Large intestine (tissue), 3 donors: ENCODE results near the gene BAG5. TPM values are rescaled to one million over a fixed set of nuclear protein-coding genes. Genes with fewer than 3 reads are reported as not detected.

Experiments
- DNase-seq, 2 donors: peaks; one replicate each; pipeline versions ENCODE4 v3.0.0 to v3.0.0-alpha.2; 2013
- H3K27ac ChIP-seq: one replicate; pipeline ENCODE4 v1.5.1; 2013; ENCODE audit warnings: low read length
- H3K27me3 ChIP-seq: 2 replicates; pipeline ENCODE4 v1.6.1; 2013; ENCODE audit warnings: low read length; ENCODE audit not compliant: control insufficient read depth, insufficient read depth
- H3K36me3 ChIP-seq: 2 replicates; pipeline ENCODE4 v1.6.1; 2013; ENCODE audit warnings: low read length; ENCODE audit not compliant: control insufficient read depth, insufficient read depth
- H3K4me1 ChIP-seq: one replicate; pipeline ENCODE4 v1.6.1; 2013; ENCODE audit warnings: low read length; ENCODE audit not compliant: control insufficient read depth, insufficient read depth
- H3K4me3 ChIP-seq: one replicate; pipeline ENCODE4 v1.5.1; 2013; ENCODE audit warnings: low read length
- H3K9me3 ChIP-seq: one replicate; pipeline ENCODE4 v1.6.1; 2013; ENCODE audit warnings: mild to moderate bottlenecking, low read depth, low read length, moderate library complexity; ENCODE audit not compliant: control insufficient read depth
- WGBS: methylation state at CpG from one replicate; pipeline ENCODE4 v1.1.5; 2013; ENCODE audit warnings: low lambda C conversion rate; ENCODE audit not compliant: insufficient coverage; 5-methylcytosine and 5-hydroxymethylcytosine counted together
- polyA plus RNA-seq: library from polyadenylated mRNA; unstranded; fragments of 120-200 nt; gene quantifications from one replicate; pipeline ENCODE4 v1.2.1, GENCODE V29; 2013

Gene BAG5
- polyA plus RNA-seq, 1 donor: 22.5 TPM

DNA sequence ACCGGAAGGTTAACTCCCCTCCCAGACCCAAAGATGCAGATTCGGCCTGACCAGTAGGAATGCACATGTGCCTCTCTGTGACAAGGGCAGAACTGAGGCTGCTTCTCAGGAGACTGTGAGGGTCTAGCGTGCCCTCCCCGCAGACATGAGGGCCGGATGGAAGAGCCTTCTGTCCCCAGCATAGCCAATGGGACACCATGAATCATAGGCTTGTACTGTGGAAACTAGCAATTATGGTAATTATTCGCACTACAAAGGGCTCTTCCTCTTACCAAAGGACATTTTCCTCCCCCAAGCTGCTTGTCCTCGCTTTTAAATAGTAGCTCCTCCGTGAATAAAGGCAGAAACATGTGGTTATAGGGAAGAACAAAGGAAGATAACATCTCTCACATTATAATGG, 6.5 kb upstream of the BAG5 start:
- 75% methylated on average over 2 of the region's 8 CpGs for WGBS
- DNase-seq: no peak
- Histone ChIP-seq H3K36me3 (peaks cover 20% of the 10 kb centered on the region), H3K4me3 (no peak overlapping the region), H3K27me3 (no peaks in the 10 kb centered on the region), H3K27ac (no peak overlapping the region), H3K4me1 (peaks cover 4% of the 10 kb centered on the region), H3K9me3 (no peaks in the 10 kb centered on the region)

DNA sequence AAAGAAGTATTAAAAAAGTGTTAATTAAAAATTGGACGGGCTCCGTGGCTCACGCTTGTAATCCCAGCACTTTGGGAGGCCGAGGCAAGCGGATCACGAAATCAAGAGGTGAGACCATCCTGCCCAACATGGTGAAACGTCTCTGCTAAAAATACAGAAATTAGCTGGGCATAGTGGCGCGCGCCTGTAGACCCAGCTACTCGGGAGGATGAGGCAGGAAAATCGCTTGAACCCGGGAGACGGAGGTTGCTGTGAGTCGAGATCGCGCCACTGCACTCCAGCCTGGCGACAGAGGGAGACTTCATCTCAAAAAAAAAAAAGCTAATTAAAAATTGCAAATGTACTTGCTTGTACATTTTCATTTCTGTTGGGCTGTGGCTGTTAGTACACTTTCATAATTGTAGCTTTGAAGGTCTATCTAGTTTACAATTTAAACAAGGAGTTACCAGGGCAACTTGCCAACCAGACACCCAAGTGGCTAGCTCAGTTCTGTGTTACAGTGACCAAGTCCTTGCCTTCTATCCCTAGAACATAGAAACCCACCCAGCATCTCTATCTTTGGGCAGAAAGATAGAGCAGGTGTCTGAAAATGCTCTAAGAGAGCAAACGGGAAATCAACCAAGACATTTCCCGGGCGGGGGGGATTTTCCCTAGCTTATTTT, 1.5 kb upstream of the BAG5 start:
- no peaks in the 10 kb centered on the region for H3K9me3 ChIP-seq
- 90% methylated on average over 2 of the region's 21 CpGs for WGBS
- no peaks in the 10 kb centered on the region for H3K27me3 ChIP-seq
- DNase-seq: no peak
- peaks cover 17% of the 10 kb centered on the region for H3K4me1 ChIP-seq
- peaks cover 23% of the 10 kb centered on the region for H3K36me3 ChIP-seq
- H3K27ac ChIP-seq: no peak overlapping the region
- H3K4me3 ChIP-seq: peak overlapping the region; percentile 82

DNA sequence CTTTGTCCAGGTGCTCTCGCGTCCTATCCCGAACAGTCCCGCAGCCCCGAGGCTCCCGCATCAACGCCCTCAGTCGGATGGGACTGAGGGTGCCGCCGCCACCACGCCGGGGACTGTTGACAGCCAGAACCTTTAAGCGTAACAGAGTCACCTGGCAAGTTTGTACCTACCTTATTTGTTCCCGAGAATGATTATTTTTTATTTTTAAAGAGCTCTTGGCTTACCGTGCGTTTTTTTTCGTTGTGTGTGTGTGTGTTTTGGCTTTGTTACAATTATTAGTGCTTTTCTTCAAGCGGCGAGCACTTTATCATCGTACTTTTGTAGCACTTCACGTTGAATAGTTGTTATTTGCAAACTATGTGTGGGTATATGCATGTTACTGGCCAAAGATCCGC, 766 bp upstream of the BAG5 start:
- Histone ChIP-seq H3K9me3 (no peaks in the 10 kb centered on the region), H3K27ac (peak overlapping the region; percentile 86), H3K36me3 (peaks cover 29% of the 10 kb centered on the region), H3K27me3 (no peaks in the 10 kb centered on the region), H3K4me1 (peaks cover 17% of the 10 kb centered on the region), H3K4me3 (peak overlapping the region; percentile 82)
- DNase-seq: no peak
- WGBS: no CpG with 5 or more reads among the region's 22 CpGs

GRCh38 chr14:103562179-103562428, 353 bp downstream of the BAG5 start:
- no CpG with 5 or more reads among the region's 25 CpGs for WGBS
- no peak for DNase-seq
- H3K4me3 ChIP-seq: peak overlapping the region; percentile 92
- peaks cover 17% of the 10 kb centered on the region for H3K4me1 ChIP-seq
- peak overlapping the region; percentile 86 for H3K27ac ChIP-seq
- peaks cover 33% of the 10 kb centered on the region for H3K36me3 ChIP-seq
- H3K27me3 ChIP-seq: no peaks in the 10 kb centered on the region
- no peaks in the 10 kb centered on the region for H3K9me3 ChIP-seq

DNA sequence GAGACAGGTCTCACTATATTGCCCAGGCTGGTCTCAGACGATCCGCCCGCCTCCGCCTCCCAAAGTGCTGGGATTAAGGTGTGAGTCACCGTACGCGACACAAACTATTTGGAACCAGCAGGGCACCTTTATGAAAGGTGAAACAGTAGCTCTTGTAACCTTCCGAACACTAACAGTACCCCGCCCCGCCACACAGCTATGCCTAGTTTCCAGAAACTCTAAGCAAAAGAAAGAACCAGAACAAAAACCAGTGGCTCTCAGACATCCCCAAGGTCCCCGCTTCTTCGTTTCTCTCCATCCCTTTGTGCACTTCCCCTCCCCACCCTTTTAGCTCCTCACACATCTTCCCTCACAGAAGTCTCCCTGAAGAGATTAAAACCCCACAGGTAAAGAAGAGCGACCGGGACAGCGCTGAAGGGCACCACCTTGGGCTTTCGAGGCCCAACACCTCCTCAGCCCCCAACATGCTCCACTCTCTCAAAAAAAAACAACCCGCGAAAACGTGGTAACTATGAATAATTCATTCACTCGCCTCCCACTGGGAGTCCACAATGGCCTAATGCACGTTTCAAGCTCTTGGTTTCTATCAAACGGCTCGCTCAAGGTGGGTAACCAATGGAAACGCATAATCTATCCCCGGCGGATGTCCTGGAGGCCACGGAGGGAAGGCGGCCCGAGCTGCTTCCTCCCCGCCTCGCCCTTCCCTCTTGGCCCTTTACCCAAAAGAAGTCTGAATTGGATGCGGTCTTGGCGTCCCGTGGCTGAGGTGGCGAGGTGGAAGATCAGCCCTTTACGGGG, 877 bp downstream of the BAG5 start:
- H3K4me1 ChIP-seq: peaks cover 17% of the 10 kb centered on the region

DNA sequence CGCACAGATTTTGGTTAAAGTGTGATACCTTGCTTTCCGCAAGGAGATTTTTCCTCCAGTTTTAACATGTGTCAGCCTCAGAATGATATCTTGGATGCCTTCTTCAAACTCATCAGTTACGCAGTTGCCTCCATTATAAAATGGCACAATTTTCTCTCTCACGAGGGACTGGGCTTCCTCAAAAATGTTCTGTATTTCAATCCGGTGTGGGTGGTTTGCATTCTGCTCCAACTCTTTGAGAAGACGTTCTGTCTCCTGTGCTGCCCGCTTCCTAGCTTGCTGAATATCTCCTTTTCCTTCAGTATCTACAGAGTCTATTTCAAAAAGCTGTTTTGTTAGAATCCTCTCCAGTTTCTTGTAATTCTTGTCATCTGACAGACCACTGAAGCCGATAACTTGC, 1.8 kb downstream of the BAG5 start:
- peaks cover 17% of the 10 kb centered on the region for H3K4me1 ChIP-seq
- peaks cover 26% of the 10 kb centered on the region for H3K36me3 ChIP-seq
- DNase-seq: no peak
- no peak overlapping the region for H3K27ac ChIP-seq
- no peaks in the 10 kb centered on the region for H3K27me3 ChIP-seq
- H3K9me3 ChIP-seq: no peaks in the 10 kb centered on the region
- peak overlapping the region; percentile 92 for H3K4me3 ChIP-seq
- 89% methylated on average over 3 of the region's 8 CpGs for WGBS

More for the DNA sequence above, 877 bp downstream of the BAG5 start:
- H3K4me3 ChIP-seq: peak overlapping the region; percentile 92
- no peaks in the 10 kb centered on the region for H3K9me3 ChIP-seq
- peak overlapping the region; percentile 86 for H3K27ac ChIP-seq
- no CpG with 5 or more reads among the region's 36 CpGs for WGBS
- no peaks in the 10 kb centered on the region for H3K27me3 ChIP-seq
- peak in 1 of 2 donors; percentile 58 for DNase-seq
- peaks cover 29% of the 10 kb centered on the region for H3K36me3 ChIP-seq

DNA sequence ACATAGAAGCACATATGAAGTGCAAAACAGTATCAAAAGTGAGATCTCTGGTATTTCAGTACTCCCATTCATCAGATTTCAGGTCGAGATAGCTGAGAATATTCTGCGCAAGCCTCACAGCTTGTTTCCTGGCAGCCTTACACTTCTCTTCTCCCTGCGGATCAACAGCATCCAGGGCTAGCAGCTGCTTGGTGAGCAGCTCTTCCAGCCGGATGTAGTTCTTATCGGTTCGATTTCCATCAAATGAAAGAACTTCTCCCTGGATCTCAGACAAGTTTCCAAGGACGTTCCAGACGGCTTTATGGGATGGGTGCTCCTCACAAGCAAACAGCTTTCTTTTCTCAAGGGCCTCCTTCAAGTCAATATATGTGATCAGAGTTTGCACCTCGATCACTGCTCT, 2.7 kb downstream of the BAG5 start:
- Histone ChIP-seq H3K4me1 (peaks cover 17% of the 10 kb centered on the region), H3K27me3 (no peaks in the 10 kb centered on the region), H3K27ac (no peak overlapping the region), H3K9me3 (no peaks in the 10 kb centered on the region), H3K36me3 (peaks cover 27% of the 10 kb centered on the region), H3K4me3 (no peak overlapping the region)
- no peak for DNase-seq
- WGBS: 93% methylated on average over 3 of the region's 9 CpGs

- Histone ChIP-seq H3K27ac (no peak overlapping the region), H3K9me3 (no peaks in the 10 kb centered on the region), H3K36me3 (peaks cover 29% of the 10 kb centered on the region), H3K4me1 (peaks cover 10% of the 10 kb centered on the region), H3K4me3 (no peak overlapping the region), H3K27me3 (no peaks in the 10 kb centered on the region)
- WGBS: 100% methylated on average over 2 of the region's 16 CpGs
- DNase-seq: no peak
Observed at GRCh38 chr14:103558071-103558882, 4.2 kb downstream of the BAG5 start.

- WGBS: 60% methylated on average over 1 of the region's 15 CpGs
- Histone ChIP-seq H3K4me1 (peaks cover 10% of the 10 kb centered on the region), H3K36me3 (peaks cover 29% of the 10 kb centered on the region), H3K27ac (no peak overlapping the region), H3K9me3 (no peaks in the 10 kb centered on the region), H3K27me3 (no peaks in the 10 kb centered on the region), H3K4me3 (no peak overlapping the region)
- DNase-seq: no peak
Observed at GRCh38 chr14:103556946-103557758, 5.3 kb downstream of the BAG5 start.
